ENCODE results near the gene NUDT16. TPM values are rescaled to one million over a fixed set of nuclear protein-coding genes. Genes with fewer than 3 reads are reported as not detected.

Gene NUDT16
- polyA plus RNA-seq, 3 donors: 41.1 to 48.6 (median 42.2) TPM

DNA sequence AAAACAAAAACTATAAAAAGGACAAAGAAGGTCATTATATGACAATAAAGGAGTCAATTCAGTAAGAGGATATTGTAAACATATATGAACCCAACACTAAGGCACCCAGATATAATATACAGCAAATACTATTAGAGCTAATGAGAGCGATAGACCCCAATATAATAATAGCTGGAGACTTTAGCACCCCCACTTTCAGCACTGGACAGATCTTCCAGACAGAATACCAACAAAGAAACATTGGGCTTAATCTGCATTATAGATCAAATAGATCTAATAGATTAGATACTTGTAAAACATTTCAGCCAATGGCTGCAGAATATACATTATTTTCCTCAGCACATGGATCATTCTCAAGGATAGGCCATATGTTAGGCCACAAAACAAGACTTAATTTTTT is 53.4 kb downstream of the NUDT16 start:
- no peak for DNase-seq (ENCODE audit: low read depth in 3 of 3, low spot score in 2 of 3)

Other genes with a start within 250 kb of the NUDT16 start
- 100 to 1,000 TPM; 122 to 136 (median 131) TPM for gene MRPL3, start 121.2 kb downstream of the NUDT16 start, polyA plus RNA-seq (ENCODE audit: insufficient read length in 3 of 3)